Skeletal muscle satellite cell (primary cell): Measurements from ENCODE around the gene RFESD.
"Not testable (repeated sequence)": the region's sequence is repeated elsewhere in the genome, so short reads cannot be mapped to it uniquely, and the experiment has no call there.

Source experiments
- H3K27me3 ChIP-seq: 2 replicates; pipeline ENCODE4 v1.7.0; 2013; ENCODE audit warnings: low read length; ENCODE audit not compliant: control insufficient read depth, insufficient read depth
- H3K36me3 ChIP-seq: 2 replicates; pipeline ENCODE4 v1.7.0; 2013; ENCODE audit warnings: mild to moderate bottlenecking, control low read depth, low read length; ENCODE audit not compliant: insufficient read depth
- H3K4me1 ChIP-seq: 2 replicates; pipeline ENCODE4 v1.7.0; 2013; ENCODE audit warnings: low read length; ENCODE audit not compliant: control insufficient read depth, insufficient read depth
- H3K4me2 ChIP-seq: 2 replicates; pipeline ENCODE4 v1.7.0; 2013; ENCODE audit warnings: mild to moderate bottlenecking, low read length
- H3K4me3 ChIP-seq: 2 replicates; pipeline ENCODE4 v1.7.0; 2013; ENCODE audit warnings: low read length
- H3K9ac ChIP-seq: 2 replicates; pipeline ENCODE4 v1.7.0; 2013; ENCODE audit warnings: mild to moderate bottlenecking, low read depth, low read length, moderate library complexity
- H3K9me3 ChIP-seq: replicated peaks from 2 replicates; pipeline ENCODE4 v1.7.0; 2013; ENCODE audit warnings: mild to moderate bottlenecking, control low read depth, low read length

The RFESD gene

DNA sequence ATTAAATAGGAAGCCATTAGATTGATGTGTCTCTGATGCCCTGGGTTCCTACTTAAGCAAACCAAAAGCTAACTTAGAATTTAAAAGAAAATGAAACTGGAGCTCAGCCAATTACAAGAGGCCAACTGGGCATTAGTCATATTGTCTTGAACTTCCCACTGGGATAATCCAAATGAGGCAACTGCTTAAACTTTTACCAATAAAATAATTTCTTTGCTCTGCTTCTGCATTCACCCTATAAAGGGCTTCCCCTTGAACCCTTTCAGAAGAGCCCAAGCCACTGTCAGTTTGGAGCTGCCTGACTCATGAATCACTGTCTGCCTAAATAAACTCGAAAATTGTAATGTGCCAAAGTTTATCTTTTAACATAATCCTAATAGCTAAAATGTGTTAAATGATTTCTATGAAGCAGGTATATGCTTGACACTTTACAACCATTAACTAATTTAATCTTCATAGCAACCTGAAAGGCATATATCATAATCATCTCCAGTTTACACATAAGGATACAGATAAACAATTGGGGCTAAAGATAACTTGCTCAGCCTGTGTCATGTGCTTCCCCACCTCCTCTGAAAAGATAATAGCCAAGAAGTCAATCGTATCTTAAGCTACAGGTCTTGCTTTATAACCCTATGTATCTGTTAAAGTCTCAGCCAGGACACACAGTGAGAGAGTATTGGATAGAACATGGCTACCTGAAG lies 15.2 kb upstream of the RFESD start:
- H3K9me3 ChIP-seq = no peaks in the 10 kb centered on the region
- peak overlapping the region; percentile 15 for H3K4me3 ChIP-seq
- H3K27me3 ChIP-seq = no peaks in the 10 kb centered on the region
- peak overlapping the region; percentile 22 for H3K9ac ChIP-seq
- peak overlapping the region; percentile 34 for H3K4me2 ChIP-seq
- no peaks in the 10 kb centered on the region for H3K36me3 ChIP-seq
- H3K4me1 ChIP-seq = peaks cover 20% of the 10 kb centered on the region

DNA sequence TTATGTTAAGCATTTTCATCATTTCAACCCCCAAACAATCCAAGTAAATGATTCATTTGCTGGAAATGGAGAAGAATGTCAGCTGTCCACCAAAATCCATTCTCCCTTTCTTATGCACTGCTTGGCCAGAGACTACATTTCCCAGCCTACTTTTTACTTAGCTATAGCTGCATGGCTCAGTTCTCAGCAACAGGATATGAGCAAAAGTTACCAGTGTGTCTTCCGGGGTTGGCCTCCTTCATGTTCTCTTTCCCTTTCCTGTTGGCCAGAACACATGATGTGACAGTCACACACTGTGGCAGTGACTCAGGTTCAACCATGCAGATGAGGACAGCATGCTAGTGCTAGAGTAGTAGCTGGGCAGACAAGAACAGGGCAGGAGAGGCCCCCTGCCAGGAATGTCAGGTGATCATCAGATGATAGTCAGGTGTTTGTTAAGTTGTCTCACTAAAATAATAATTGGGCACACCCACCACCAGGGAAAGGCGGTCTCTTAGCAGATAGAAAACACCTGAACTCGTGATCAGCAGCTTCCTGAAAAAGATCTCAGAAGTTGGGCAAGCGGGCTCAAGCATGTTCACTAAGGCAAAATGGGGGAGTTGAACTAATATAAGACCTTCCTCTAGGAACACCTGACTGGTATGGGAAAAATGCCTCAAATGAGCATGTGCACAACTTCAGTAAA lies 14.4 kb upstream of the RFESD start:
- peaks cover 20% of the 10 kb centered on the region for H3K4me1 ChIP-seq
- peak overlapping the region; percentile 34 for H3K4me2 ChIP-seq
- peak overlapping the region; percentile 15 for H3K4me3 ChIP-seq
- no peaks in the 10 kb centered on the region for H3K36me3 ChIP-seq
- no peak overlapping the region for H3K9ac ChIP-seq
- H3K27me3 ChIP-seq = no peaks in the 10 kb centered on the region
- H3K9me3 ChIP-seq = no peaks in the 10 kb centered on the region

DNA sequence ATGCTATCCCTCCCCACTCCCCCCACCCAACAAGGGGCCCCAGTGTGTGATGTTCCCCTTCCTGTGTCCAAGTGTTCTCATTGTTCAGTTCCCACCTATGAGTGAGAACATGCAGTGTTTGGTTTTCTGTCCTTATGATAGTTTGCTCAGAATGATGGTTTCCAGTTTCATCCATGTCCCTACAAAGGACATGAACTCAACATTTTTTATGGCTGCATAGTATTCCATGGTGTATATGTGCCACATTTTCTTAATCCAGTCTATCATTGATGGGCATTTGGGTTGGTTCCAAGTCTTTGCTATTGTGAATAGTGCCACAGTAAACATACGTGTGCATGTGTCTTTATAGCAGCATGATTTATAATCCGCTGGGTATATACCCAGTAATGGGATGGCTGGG lies 13.6 kb upstream of the RFESD start:
- not testable (repeated sequence) for H3K4me3 ChIP-seq, H3K9me3 ChIP-seq, H3K36me3 ChIP-seq, H3K4me2 ChIP-seq, H3K9ac ChIP-seq, H3K27me3 ChIP-seq
- H3K4me1 ChIP-seq = peaks cover 20% of the 10 kb centered on the region

DNA sequence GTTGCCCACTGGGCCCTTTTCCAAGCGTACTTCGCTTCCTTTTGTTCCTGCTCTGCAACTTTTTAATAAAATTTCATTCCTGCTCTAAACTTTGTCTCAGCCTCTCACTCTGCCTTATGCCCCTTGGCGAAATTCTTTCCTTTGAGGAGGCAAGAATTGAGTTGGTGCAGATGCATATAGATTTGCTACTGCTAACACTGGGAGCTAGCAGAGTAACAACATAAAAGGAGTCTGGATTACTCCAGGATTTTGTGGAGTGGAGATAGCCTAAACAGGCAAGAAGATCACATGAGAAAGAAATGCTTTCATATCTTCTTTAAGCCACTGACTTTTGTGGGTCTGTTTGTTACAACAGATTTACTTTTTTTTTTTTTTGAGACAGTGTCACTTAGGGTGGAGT lies 12.9 kb upstream of the RFESD start:
- Histone ChIP-seq H3K9me3 (no peaks in the 10 kb centered on the region), H3K9ac (no peak overlapping the region), H3K4me2 (no peak overlapping the region), H3K36me3 (no peaks in the 10 kb centered on the region), H3K4me3 (no peak overlapping the region), H3K27me3 (no peaks in the 10 kb centered on the region), H3K4me1 (peaks cover 20% of the 10 kb centered on the region)

- Histone ChIP-seq H3K9me3 (no peaks in the 10 kb centered on the region), H3K9ac (no peak overlapping the region), H3K4me3 (no peak overlapping the region), H3K4me2 (no peak overlapping the region), H3K4me1 (peaks cover 20% of the 10 kb centered on the region), H3K27me3 (no peaks in the 10 kb centered on the region), H3K36me3 (no peaks in the 10 kb centered on the region)
Observed at GRCh38 chr5:95634081-95634480, 12.5 kb upstream of the RFESD start.

DNA sequence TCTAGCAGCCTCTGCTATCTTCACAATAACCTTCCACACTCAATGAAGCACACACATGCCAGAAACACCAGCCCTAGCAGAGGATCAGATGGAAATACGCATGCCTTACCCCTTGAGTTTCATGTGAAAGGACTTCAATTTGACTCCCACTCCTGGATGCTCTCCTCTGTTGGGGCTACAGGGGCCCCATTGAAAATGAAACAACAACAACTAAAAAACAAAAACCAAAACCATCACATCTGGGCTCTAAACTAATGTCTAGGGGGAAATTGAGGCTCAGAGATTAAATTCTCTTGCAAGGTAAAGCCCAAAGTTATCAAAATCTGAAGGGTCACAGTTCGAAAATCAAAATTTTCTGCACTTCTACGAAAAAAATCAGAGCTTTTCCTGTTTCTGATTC lies 7.9 kb upstream of the RFESD start:
- H3K4me2 ChIP-seq = no peak overlapping the region
- H3K36me3 ChIP-seq = no peaks in the 10 kb centered on the region
- no peaks in the 10 kb centered on the region for H3K9me3 ChIP-seq
- no peak overlapping the region for H3K9ac ChIP-seq
- H3K27me3 ChIP-seq = no peaks in the 10 kb centered on the region
- H3K4me3 ChIP-seq = no peak overlapping the region
- H3K4me1 ChIP-seq = peaks cover 3% of the 10 kb centered on the region

DNA sequence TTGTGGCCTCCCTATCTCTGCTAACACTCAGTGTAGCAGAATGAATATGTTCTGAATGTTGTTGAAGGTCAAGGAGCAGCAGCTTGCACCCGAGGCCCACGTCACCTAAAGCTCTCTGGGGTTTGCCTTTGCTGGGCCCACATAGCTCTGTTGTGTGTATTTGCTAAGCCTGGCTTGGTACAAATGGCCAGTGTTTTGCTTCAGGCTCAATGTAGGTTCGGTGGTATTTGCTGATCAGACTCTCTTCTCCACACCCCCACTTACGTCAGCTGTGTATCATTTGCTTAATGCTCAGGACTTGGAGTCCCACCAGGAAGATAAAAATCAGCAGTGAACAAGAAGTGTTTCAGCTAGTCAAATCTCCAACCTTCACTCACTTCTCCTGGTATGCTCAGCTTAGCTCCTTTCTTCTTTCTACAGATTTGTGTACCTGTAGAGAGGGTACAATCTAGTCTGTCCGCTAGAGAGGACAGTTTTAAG lies 4.8 kb upstream of the RFESD start:
- no peak overlapping the region for H3K9ac ChIP-seq
- H3K4me1 ChIP-seq = peaks cover 8% of the 10 kb centered on the region
- peak overlapping the region; percentile 46 for H3K4me2 ChIP-seq
- no peaks in the 10 kb centered on the region for H3K27me3 ChIP-seq
- no peaks in the 10 kb centered on the region for H3K9me3 ChIP-seq
- no peaks in the 10 kb centered on the region for H3K36me3 ChIP-seq
- H3K4me3 ChIP-seq = no peak overlapping the region

DNA sequence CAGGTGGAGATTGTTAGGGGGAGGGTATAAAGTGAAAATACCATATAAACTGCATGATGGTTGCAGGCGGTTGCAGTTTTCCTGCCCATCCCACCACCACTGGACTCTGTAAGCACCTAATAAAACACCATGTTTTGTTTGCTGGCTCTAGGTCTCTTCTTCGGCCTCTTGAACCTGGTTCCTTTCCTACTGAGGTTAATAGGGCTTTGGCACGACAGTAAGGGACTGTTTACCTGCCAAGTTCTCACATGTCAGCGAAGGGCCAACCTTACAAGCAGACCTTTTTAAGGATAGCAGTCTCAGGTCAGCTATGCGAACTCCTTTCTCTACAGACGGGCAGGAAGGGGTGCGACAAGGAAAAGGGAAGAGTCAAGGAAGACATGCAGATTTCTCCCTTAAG lies 3.4 kb upstream of the RFESD start:
- H3K4me1 ChIP-seq = peaks cover 19% of the 10 kb centered on the region
- H3K4me2 ChIP-seq = no peak overlapping the region
- no peak overlapping the region for H3K4me3 ChIP-seq
- no peak overlapping the region for H3K9ac ChIP-seq
- no peaks in the 10 kb centered on the region for H3K36me3 ChIP-seq
- no peaks in the 10 kb centered on the region for H3K9me3 ChIP-seq
- no peaks in the 10 kb centered on the region for H3K27me3 ChIP-seq

DNA sequence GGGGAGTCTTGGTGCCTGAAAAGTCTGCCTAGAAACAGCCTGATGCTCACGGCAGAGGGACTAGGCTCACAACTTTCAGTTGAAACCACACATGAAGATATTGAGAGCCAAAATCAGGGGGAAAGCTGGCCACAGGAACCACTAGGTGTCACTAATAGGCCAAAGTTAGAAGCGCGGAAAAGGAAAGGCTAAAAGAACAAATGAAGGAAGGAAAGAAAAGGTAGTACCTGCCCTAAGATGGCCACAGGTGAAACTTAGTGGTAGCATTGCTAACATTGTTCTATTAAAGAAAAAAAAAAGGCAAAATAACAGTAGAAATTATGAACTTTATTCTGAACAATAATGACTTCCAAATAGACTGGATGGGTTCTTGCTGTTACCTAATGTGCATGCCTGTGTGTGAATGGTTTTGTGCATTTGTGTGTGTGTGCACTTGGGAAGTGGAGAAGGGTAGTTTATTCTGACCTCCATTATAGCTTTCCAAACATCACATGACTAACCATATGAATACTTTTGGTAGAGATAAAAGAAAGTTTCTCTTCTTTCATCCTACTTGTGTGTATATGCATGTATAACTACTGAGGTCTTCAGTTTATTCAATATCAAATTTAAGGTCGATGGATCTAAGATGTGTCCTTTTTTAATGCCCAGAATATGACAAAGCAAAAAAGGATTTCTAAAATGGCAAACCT lies 2.1 kb upstream of the RFESD start:
- Histone ChIP-seq H3K9ac (peak overlapping the region; percentile 37), H3K27me3 (no peaks in the 10 kb centered on the region), H3K4me3 (no peak overlapping the region), H3K36me3 (no peaks in the 10 kb centered on the region), H3K4me2 (no peak overlapping the region), H3K9me3 (no peaks in the 10 kb centered on the region), H3K4me1 (peaks cover 19% of the 10 kb centered on the region)

GRCh38 chr5:95646226-95646568 lies 380 bp upstream of the RFESD start:
- not testable (repeated sequence) for H3K36me3 ChIP-seq, H3K9ac ChIP-seq, H3K27me3 ChIP-seq, H3K9me3 ChIP-seq
- Histone ChIP-seq H3K4me2 (peak overlapping the region; percentile 95), H3K4me3 (peak overlapping the region; percentile 79), H3K4me1 (peaks cover 19% of the 10 kb centered on the region)

DNA sequence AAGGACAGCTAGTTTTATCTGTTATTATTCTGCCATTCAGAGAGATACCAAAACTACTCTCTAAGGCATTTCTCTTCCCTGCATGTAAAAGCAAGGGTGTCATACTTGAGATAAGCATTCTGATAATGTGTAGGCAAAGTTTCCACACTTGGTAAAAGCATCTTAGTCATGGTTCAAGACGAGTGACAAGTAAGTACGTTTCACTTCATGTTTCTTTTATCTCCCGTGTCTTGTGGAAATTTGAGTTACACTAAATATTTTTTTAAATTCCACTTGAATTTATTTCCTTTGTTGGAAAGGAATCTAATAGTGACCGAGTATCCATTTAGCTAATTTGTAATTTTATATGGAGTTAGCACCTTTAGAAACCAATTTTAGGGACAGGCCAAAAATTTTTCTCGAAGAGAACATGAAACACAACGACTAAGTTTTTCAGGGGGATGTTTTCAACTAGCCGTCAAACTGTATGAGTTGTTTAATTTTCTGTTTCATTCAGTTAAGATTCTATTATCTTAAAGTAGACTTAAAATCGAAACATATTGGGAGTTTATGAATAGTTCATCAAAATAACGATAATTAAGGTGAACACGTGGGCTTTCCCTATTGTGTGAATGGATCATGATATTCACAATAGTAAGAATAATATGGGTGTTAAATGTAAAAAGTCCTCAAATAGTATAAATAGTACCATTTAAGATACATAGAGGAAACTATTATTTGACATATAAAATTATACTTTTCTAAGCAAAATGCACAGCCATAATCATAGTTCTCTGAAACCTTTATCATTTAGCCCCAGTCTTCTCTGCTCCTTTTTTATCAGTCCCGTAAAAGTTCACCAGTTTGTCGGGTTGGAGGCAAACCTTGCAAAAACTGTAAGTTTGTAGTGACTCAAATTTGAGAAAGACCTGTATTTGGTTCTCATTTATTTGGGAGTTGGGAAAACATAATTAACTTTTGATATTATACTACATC lies 1.6 kb downstream of the RFESD start:
- no peaks in the 10 kb centered on the region for H3K9me3 ChIP-seq
- no peaks in the 10 kb centered on the region for H3K27me3 ChIP-seq
- H3K36me3 ChIP-seq = no peaks in the 10 kb centered on the region
- H3K4me3 ChIP-seq = no peak overlapping the region
- peak overlapping the region; percentile 95 for H3K4me2 ChIP-seq
- H3K9ac ChIP-seq = no peak overlapping the region
- peaks cover 15% of the 10 kb centered on the region for H3K4me1 ChIP-seq
